ENCODE measurements around the gene LSM6.
A peak's percentile ranks its signal among the peaks of the same experiment; 100 is the strongest.

Gene LSM6

DNA sequence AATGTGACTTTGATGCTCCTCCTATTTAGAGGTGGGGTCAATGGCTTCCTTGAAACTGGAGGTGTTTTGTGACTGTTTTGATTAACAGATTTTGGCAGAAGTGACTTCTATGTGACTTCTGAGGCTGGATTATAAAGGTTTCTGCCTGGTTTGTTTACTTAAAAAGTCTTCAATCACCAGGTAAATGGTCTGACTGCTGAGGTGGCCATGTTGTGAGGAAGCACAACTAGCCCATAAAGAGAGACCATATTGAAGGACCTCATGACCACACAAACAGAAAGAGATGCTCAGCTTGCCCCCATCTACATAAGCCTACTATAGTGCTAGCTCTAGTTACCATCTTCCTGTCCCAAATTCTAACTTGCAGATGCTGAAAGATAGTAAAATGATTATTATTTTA, 14.3 kb upstream of the LSM6 start:
- in situ Hi-C loops (cut with HindIII; ENCODE audit: low sequenced_read_pairs) = no loop called here
- H3K4me3 ChIP-seq (ENCODE audit: low read depth, low read length) = no peak overlapping the region
- DNase-seq (ENCODE audit: low read depth) = no peak
- TF ChIP-seq, protein P1, sequence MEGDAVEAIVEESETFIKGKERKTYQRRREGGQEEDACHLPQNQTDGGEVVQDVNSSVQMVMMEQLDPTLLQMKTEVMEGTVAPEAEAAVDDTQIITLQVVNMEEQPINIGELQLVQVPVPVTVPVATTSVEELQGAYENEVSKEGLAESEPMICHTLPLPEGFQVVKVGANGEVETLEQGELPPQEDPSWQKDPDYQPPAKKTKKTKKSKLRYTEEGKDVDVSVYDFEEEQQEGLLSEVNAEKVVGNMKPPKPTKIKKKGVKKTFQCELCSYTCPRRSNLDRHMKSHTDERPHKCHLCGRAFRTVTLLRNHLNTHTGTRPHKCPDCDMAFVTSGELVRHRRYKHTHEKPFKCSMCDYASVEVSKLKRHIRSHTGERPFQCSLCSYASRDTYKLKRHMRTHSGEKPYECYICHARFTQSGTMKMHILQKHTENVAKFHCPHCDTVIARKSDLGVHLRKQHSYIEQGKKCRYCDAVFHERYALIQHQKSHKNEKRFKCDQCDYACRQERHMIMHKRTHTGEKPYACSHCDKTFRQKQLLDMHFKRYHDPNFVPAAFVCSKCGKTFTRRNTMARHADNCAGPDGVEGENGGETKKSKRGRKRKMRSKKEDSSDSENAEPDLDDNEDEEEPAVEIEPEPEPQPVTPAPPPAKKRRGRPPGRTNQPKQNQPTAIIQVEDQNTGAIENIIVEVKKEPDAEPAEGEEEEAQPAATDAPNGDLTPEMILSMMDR (IDR thresholded peaks at IDR 0.05; ENCODE audit: low read depth, low read length, missing control alignments) = no peak

DNA sequence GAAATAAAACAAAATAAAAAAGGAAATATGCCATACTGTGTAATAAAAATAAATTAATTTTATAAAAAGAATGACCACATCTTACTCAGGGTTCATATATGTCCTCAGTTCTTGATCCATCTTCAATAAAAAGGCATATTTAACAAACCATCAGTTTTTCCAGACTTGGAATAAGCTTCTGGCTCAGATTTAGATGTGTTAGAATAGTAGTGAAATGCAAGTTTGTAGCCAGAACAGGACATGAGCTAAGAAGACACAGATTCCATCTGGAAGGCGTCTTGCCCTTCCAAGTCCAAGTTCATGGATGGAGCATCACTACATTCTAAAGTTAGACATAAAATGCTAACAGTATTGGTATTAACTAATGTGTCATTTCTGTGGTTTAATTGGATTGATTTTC, 10.3 kb upstream of the LSM6 start:
- no peak for DNase-seq (ENCODE audit: low read depth)
- in situ Hi-C loops (cut with HindIII; ENCODE audit: low sequenced_read_pairs) = no loop called here
- TF ChIP-seq, protein P1 (IDR thresholded peaks at IDR 0.05; ENCODE audit: low read depth, low read length, missing control alignments) = no peak
- H3K4me3 ChIP-seq (ENCODE audit: low read depth, low read length) = no peak overlapping the region

DNA sequence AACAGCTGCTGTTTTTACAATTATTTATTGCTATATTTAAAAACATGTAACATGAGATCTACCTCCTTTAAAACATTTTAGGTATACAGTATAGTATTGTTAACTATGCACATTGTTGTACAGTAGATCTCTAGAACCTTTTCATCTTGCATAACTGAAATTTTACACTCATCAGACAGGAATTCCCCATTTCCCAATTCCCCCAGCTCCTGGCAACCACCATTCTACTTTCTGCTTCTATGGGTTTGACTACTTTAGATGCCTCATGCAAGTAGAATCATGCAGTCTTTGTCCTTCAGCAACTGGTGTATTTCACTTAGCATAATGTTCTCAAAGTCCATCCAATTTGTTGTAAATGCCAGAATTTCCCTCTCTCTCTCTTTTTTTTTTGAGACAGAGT, 9.7 kb upstream of the LSM6 start:
- no peak overlapping the region for H3K4me3 ChIP-seq (ENCODE audit: low read depth, low read length)
- in situ Hi-C loops (cut with HindIII; ENCODE audit: low sequenced_read_pairs) = no loop called here
- TF ChIP-seq, protein P1 (IDR thresholded peaks at IDR 0.05; ENCODE audit: low read depth, low read length, missing control alignments) = no peak
- DNase-seq (ENCODE audit: low read depth) = peak; percentile 71

DNA sequence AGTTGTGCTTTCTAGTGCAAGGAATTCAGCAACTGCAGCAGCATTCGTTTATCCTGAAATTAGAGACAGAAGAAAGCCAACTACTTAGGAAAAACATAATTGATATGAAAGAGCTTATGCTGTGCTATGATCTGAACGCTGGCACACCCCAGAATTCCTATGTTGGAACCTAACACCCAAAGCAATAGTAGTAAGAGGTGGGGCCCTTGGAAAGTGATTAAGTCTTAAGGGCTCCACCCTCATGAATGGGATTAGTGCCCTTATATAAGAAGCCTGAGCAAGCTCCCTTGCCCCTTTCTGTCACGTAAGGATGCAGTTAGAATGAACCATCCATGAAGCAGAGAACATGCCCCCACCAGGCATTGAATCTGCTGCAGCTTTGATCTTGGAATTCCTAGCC, 5.4 kb upstream of the LSM6 start:
- no peak for DNase-seq (ENCODE audit: low read depth)
- in situ Hi-C loops (cut with HindIII; ENCODE audit: low sequenced_read_pairs) = no loop called here
- TF ChIP-seq, protein P1 (IDR thresholded peaks at IDR 0.05; ENCODE audit: low read depth, low read length, missing control alignments) = no peak
- H3K4me3 ChIP-seq (ENCODE audit: low read depth, low read length) = no peak overlapping the region

DNA sequence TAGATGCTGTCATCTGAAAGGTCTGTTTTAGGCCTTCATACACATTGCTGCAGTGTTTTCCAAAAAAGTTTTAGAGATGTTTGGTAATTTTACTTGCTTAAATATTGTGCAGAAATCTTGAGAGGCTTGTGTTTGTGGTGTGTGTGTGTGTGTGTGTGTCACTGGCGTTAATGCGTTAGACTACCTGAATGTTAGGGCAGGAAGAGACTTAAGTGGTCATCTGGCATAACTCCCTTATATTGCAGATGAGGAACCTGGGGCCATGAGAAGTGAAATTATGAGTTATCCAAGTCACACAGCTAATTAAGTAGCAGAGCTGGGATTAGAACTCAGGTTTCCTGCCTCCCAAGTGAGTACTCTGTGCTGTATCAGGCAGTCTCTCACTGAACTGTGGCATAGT, 1.4 kb downstream of the LSM6 start:
- TF ChIP-seq, protein P1 (IDR thresholded peaks at IDR 0.05; ENCODE audit: low read depth, low read length, missing control alignments) = no peak
- H3K4me3 ChIP-seq (ENCODE audit: low read depth, low read length) = peak overlapping the region; percentile 81
- no peak for DNase-seq (ENCODE audit: low read depth)
- in situ Hi-C loops (cut with HindIII; ENCODE audit: low sequenced_read_pairs) = no loop called here

DNA sequence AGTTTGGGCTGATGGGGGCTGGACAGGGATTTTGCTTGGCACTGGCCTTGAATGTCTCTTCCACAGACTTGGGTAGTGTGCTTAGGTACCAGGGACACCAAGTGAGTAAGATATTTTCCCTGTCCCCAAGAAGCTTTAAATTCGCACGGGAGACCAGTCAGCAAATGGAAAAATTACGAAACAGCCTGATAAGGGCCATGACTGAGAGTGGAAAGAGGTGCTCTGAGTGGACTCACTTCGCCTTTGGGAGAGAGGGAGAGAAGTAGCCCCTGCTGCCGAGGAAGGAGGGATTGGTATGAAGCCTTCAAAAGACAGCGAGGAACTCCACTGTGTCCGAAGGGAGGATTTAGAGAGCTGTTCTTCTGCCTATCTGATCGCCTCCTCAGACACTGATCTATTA, 2.6 kb downstream of the LSM6 start:
- H3K4me3 ChIP-seq (ENCODE audit: low read depth, low read length) = no peak overlapping the region
- no peak for DNase-seq (ENCODE audit: low read depth)
- TF ChIP-seq, protein P1 (IDR thresholded peaks at IDR 0.05; ENCODE audit: low read depth, low read length, missing control alignments) = no peak
- in situ Hi-C loops (cut with HindIII; ENCODE audit: low sequenced_read_pairs) = no loop called here

All from astrocyte of the cerebellum (primary cell).